Measurements from ENCODE around the gene ANGPTL4. TPM values are rescaled to one million over a fixed set of nuclear protein-coding genes. Genes with fewer than 3 reads are reported as not detected.
"Not testable (repeated sequence)": the region's sequence is repeated elsewhere in the genome, so short reads cannot be mapped to it uniquely, and the experiment has no call there.

The ANGPTL4 gene
- total RNA-seq, 2 donors from 2014 or later, result 0.89 to 5.0 TPM

GRCh38 chr19:8379156-8379891, 15.4 kb downstream of the ANGPTL4 start:
- H3K4me1 Mint-ChIP-seq (ENCODE audit: low read depth); H3K36me3 Mint-ChIP-seq (ENCODE audit: insufficient read depth in 2 of 2); ATAC-seq (replicated peaks in 1 of 2); H3K4me3 Mint-ChIP-seq; H3K27me3 Mint-ChIP-seq (ENCODE audit: low read depth); DNase-seq; H3K9me3 Mint-ChIP-seq; H3K27ac Mint-ChIP-seq: not testable (repeated sequence)

- H3K27me3 Mint-ChIP-seq (ENCODE audit: low read depth); H3K9me3 Mint-ChIP-seq; DNase-seq; H3K4me1 Mint-ChIP-seq (ENCODE audit: low read depth); H3K4me3 Mint-ChIP-seq; ATAC-seq (replicated peaks in 1 of 2); H3K36me3 Mint-ChIP-seq (ENCODE audit: insufficient read depth in 2 of 2): not testable (repeated sequence)
- H3K27ac Mint-ChIP-seq, result peak overlapping the region; percentile 4
These were observed 20.6 kb downstream of the ANGPTL4 start for GRCh38 chr19:8384569-8384968.

GRCh38 chr19:8385103-8385502, 21.1 kb downstream of the ANGPTL4 start:
- H3K4me1 Mint-ChIP-seq (ENCODE audit: low read depth), result peaks cover 12% of the 10 kb centered on the region
- not testable (repeated sequence) for H3K9me3 Mint-ChIP-seq; H3K27me3 Mint-ChIP-seq (ENCODE audit: low read depth); H3K36me3 Mint-ChIP-seq (ENCODE audit: insufficient read depth in 2 of 2); ATAC-seq (replicated peaks in 1 of 2); DNase-seq; H3K4me3 Mint-ChIP-seq; H3K27ac Mint-ChIP-seq

GRCh38 chr19:8385566-8385965, 21.6 kb downstream of the ANGPTL4 start:
- H3K27me3 Mint-ChIP-seq (ENCODE audit: low read depth); H3K36me3 Mint-ChIP-seq (ENCODE audit: insufficient read depth in 2 of 2); ATAC-seq (replicated peaks in 1 of 2); H3K4me3 Mint-ChIP-seq; H3K9me3 Mint-ChIP-seq; H3K27ac Mint-ChIP-seq; DNase-seq: not testable (repeated sequence)
- peaks cover 12% of the 10 kb centered on the region for H3K4me1 Mint-ChIP-seq (ENCODE audit: low read depth)

GRCh38 chr19:8386419-8386818, 22.5 kb downstream of the ANGPTL4 start:
- H3K27me3 Mint-ChIP-seq (ENCODE audit: low read depth); ATAC-seq (replicated peaks in 1 of 2); DNase-seq; H3K36me3 Mint-ChIP-seq (ENCODE audit: insufficient read depth in 2 of 2); H3K4me3 Mint-ChIP-seq; H3K9me3 Mint-ChIP-seq; H3K27ac Mint-ChIP-seq: not testable (repeated sequence)
- H3K4me1 Mint-ChIP-seq (ENCODE audit: low read depth), result peaks cover 20% of the 10 kb centered on the region

GRCh38 chr19:8386990-8387389, 23.0 kb downstream of the ANGPTL4 start:
- H3K27ac Mint-ChIP-seq, result no peak overlapping the region
- DNase-seq, result no peak
- H3K4me1 Mint-ChIP-seq (ENCODE audit: low read depth), result peaks cover 25% of the 10 kb centered on the region
- no peak for ATAC-seq (replicated peaks in 1 of 2)
- peak overlapping the region in 1 of 2 donors; percentile 12 for H3K4me3 Mint-ChIP-seq
- H3K9me3 Mint-ChIP-seq, result peaks cover 0 to 4% of the 10 kb centered on the region in 2 donors
- no peaks in the 10 kb centered on the region for H3K36me3 Mint-ChIP-seq (ENCODE audit: insufficient read depth in 2 of 2)
- H3K27me3 Mint-ChIP-seq (ENCODE audit: low read depth), result no peaks in the 10 kb centered on the region

GRCh38 chr19:8387688-8388611, 24.0 kb downstream of the ANGPTL4 start:
- H3K4me3 Mint-ChIP-seq, result peak overlapping the region in 1 of 2 donors; percentile 60
- peaks cover 31% of the 10 kb centered on the region for H3K4me1 Mint-ChIP-seq (ENCODE audit: low read depth)
- no peak overlapping the region for H3K27ac Mint-ChIP-seq
- H3K27me3 Mint-ChIP-seq (ENCODE audit: low read depth), result no peaks in the 10 kb centered on the region
- no peak for ATAC-seq (replicated peaks in 1 of 2)
- no peak for DNase-seq
- H3K9me3 Mint-ChIP-seq, result peaks cover 0 to 4% of the 10 kb centered on the region in 2 donors
- no peaks in the 10 kb centered on the region for H3K36me3 Mint-ChIP-seq (ENCODE audit: insufficient read depth in 2 of 2)

- H3K4me1 Mint-ChIP-seq (ENCODE audit: low read depth), result peaks cover 34% of the 10 kb centered on the region
- ATAC-seq (replicated peaks in 1 of 2), result no peak
- no peaks in the 10 kb centered on the region for H3K36me3 Mint-ChIP-seq (ENCODE audit: insufficient read depth in 2 of 2)
- no peak overlapping the region for H3K4me3 Mint-ChIP-seq
- peaks cover 0 to 4% of the 10 kb centered on the region in 2 donors for H3K9me3 Mint-ChIP-seq
- DNase-seq, result no peak
- H3K27me3 Mint-ChIP-seq (ENCODE audit: low read depth), result no peaks in the 10 kb centered on the region
- H3K27ac Mint-ChIP-seq, result no peak overlapping the region
These were observed 24.6 kb downstream of the ANGPTL4 start for GRCh38 chr19:8388612-8388958.

- H3K36me3 Mint-ChIP-seq (ENCODE audit: insufficient read depth in 2 of 2), result no peaks in the 10 kb centered on the region
- DNase-seq, result peak; percentile 97 to 99
- H3K4me3 Mint-ChIP-seq, result peak within 1 kb of the TSS; percentile 94 to 96
- H3K4me1 Mint-ChIP-seq (ENCODE audit: low read depth), result peaks cover 28% of the 10 kb centered on the region
- peaks cover 0 to 4% of the 10 kb centered on the region in 2 donors for H3K9me3 Mint-ChIP-seq
- ATAC-seq (replicated peaks in 1 of 2), result peak; percentile 92 to 93
- no peaks in the 10 kb centered on the region for H3K27me3 Mint-ChIP-seq (ENCODE audit: low read depth)
- peak within 1 kb of the TSS; percentile 98 for H3K27ac Mint-ChIP-seq
These were observed 26.1 kb downstream of the ANGPTL4 start, which contains the start of gene RAB11B for GRCh38 chr19:8389891-8390616. RAB11B (plus strand) TSS chr19:8390360; CDS start chr19:8390417, 57 bp downstream.

- Mint-ChIP-seq H3K9me3 (peaks cover 0 to 4% of the 10 kb centered on the region in 2 donors), H3K27me3 (ENCODE audit: low read depth) (no peaks in the 10 kb centered on the region), H3K27ac (peak overlapping the region; percentile 73), H3K4me1 (ENCODE audit: low read depth) (peaks cover 28% of the 10 kb centered on the region), H3K4me3 (peak overlapping the region; percentile 71 to 77), H3K36me3 (ENCODE audit: insufficient read depth in 2 of 2) (no peaks in the 10 kb centered on the region)
- ATAC-seq (replicated peaks in 1 of 2), result peak; percentile 66 to 68
- peak; percentile 95 to 96 for DNase-seq
These were observed 26.6 kb downstream of the ANGPTL4 start for GRCh38 chr19:8390617-8390981.

- Mint-ChIP-seq H3K36me3 (ENCODE audit: insufficient read depth in 2 of 2) (peaks cover 0 to 2% of the 10 kb centered on the region in 2 donors), H3K27ac (no peak overlapping the region), H3K9me3 (peaks cover 0 to 4% of the 10 kb centered on the region in 2 donors), H3K4me3 (peak overlapping the region; percentile 71 to 77), H3K27me3 (ENCODE audit: low read depth) (no peaks in the 10 kb centered on the region), H3K4me1 (ENCODE audit: low read depth) (peaks cover 32% of the 10 kb centered on the region)
- DNase-seq, result no peak
- no peak for ATAC-seq (replicated peaks in 1 of 2)
These were observed 27.5 kb downstream of the ANGPTL4 start for GRCh38 chr19:8391198-8392016.

- peak overlapping the region; percentile 50 to 71 for H3K4me3 Mint-ChIP-seq
- DNase-seq (peak in 1 of 2 donors; percentile 7), ATAC-seq (replicated peaks in 1 of 2) (no peak)
- no peak overlapping the region for H3K27ac Mint-ChIP-seq
- H3K4me1 Mint-ChIP-seq (ENCODE audit: low read depth), result peaks cover 39% of the 10 kb centered on the region
- H3K9me3 Mint-ChIP-seq, result peaks cover 0 to under 1% of the 10 kb centered on the region in 2 donors
- H3K36me3 Mint-ChIP-seq (ENCODE audit: insufficient read depth in 2 of 2), result peaks cover 0 to 2% of the 10 kb centered on the region in 2 donors
- no peaks in the 10 kb centered on the region for H3K27me3 Mint-ChIP-seq (ENCODE audit: low read depth)
These were observed 28.1 kb downstream of the ANGPTL4 start for GRCh38 chr19:8392017-8392591.

Data from activated T-cell treated with anti-CD3 and anti-CD28 coated beads, Interleukin-2, amount 50 U/mL, for 72 hours (primary cell).